ENCODE measurements around the gene IQSEC3. TPM values are rescaled to one million over a fixed set of nuclear protein-coding genes. Genes with fewer than 3 reads are reported as not detected.

The IQSEC3 gene
- polyA plus RNA-seq, 1 donor from 2014 or later: 2.4 TPM

DNA sequence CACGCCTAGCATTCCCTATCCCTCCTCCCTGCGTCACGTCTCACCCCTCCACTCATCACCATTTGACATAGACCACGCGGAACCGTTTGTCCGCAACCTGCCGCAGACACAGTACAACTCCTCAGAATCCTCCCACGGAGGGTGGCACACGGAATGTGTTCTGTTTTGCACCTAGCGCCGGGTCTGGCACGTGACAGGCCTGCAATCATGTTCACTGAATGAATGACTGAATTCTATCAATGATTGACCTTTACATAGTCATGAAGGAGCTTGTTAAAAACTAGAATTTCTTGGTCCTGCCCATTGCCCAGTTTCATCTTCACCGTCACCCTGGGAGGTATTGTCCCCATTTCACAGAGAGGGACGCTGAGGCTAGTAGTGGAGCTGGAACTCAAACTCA is 142.7 kb downstream of the IQSEC3 start:
- Histone ChIP-seq H3K9ac (ENCODE audit: low read length) (no peak overlapping the region), H3K36me3 (ENCODE audit: insufficient read depth, low read length) (no peaks in the 10 kb centered on the region), H4K20me1 (ENCODE audit: insufficient read depth) (no peaks in the 10 kb centered on the region), H3F3A (ENCODE audit: insufficient read depth, low read length, poor library complexity, severe bottlenecking) (no peaks in the 10 kb centered on the region), H3K4me2 (ENCODE audit: low read length) (no peak overlapping the region), H3K79me2 (replicated peaks; ENCODE audit: insufficient read depth, low read length) (no peaks in the 10 kb centered on the region), H3K9me2 (ENCODE audit: insufficient read depth, low read length) (no peaks in the 10 kb centered on the region), H2AFZ (ENCODE audit: low read depth, low read length) (no peak overlapping the region), H3K4me3 (ENCODE audit: low read length) (no peak overlapping the region), H3K9me3 (ENCODE audit: low read length) (no peaks in the 10 kb centered on the region), H3K27ac (ENCODE audit: low read length) (no peak overlapping the region), H3K27me3 (ENCODE audit: insufficient read depth, low read depth, low read length) (peaks cover 5% of the 10 kb centered on the region)
- TF ChIP-seq TAF1 (IDR thresholded peaks at IDR 0.05; ENCODE audit: low read depth) (no peak), MXI1 (conservative IDR thresholded peaks at IDR 0.05; ENCODE audit: poor library complexity, severe bottlenecking) (no peak), SMC3 (conservative IDR thresholded peaks at IDR 0.05; ENCODE audit: poor library complexity) (no peak), POLR2AphosphoS5 (IDR thresholded peaks at IDR 0.05) (no peak)
- TF ChIP-seq, protein P1, sequence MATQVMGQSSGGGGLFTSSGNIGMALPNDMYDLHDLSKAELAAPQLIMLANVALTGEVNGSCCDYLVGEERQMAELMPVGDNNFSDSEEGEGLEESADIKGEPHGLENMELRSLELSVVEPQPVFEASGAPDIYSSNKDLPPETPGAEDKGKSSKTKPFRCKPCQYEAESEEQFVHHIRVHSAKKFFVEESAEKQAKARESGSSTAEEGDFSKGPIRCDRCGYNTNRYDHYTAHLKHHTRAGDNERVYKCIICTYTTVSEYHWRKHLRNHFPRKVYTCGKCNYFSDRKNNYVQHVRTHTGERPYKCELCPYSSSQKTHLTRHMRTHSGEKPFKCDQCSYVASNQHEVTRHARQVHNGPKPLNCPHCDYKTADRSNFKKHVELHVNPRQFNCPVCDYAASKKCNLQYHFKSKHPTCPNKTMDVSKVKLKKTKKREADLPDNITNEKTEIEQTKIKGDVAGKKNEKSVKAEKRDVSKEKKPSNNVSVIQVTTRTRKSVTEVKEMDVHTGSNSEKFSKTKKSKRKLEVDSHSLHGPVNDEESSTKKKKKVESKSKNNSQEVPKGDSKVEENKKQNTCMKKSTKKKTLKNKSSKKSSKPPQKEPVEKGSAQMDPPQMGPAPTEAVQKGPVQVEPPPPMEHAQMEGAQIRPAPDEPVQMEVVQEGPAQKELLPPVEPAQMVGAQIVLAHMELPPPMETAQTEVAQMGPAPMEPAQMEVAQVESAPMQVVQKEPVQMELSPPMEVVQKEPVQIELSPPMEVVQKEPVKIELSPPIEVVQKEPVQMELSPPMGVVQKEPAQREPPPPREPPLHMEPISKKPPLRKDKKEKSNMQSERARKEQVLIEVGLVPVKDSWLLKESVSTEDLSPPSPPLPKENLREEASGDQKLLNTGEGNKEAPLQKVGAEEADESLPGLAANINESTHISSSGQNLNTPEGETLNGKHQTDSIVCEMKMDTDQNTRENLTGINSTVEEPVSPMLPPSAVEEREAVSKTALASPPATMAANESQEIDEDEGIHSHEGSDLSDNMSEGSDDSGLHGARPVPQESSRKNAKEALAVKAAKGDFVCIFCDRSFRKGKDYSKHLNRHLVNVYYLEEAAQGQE (IDR thresholded peaks at IDR 0.05; ENCODE audit: borderline replicate concordance): no peak

DNA sequence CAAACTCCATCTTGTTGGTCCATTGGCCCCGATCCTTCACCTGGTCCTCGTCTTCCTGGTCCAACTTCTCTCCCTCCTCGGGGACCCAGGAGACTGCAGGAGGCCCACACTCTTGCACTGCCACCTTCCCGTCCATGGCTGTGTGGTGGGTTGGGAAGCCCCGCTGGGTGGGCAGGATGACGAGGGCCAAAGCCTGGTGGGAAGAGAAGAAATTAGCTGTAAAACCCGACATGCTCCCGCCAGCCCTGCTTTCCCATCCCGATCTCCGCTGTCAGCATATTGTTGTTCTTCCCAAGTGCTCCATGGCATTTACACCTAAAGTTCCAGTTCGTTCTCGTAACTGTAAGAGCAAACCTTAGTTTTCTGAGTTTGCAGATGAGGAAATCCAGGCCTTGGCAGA is 143.3 kb downstream of the IQSEC3 start:
- H3K9me2 ChIP-seq (ENCODE audit: insufficient read depth, low read length): no peaks in the 10 kb centered on the region

More for the DNA sequence above, 143.3 kb downstream of the IQSEC3 start:
- Histone ChIP-seq H3K27me3 (ENCODE audit: insufficient read depth, low read depth, low read length) (no peaks in the 10 kb centered on the region), H3K4me2 (ENCODE audit: low read length) (no peak overlapping the region), H3K4me3 (ENCODE audit: low read length) (no peak overlapping the region), H3K79me2 (replicated peaks; ENCODE audit: insufficient read depth, low read length) (no peaks in the 10 kb centered on the region), H3F3A (ENCODE audit: insufficient read depth, low read length, poor library complexity, severe bottlenecking) (no peaks in the 10 kb centered on the region), H2AFZ (ENCODE audit: low read depth, low read length) (no peak overlapping the region), H3K9ac (ENCODE audit: low read length) (no peak overlapping the region), H3K9me3 (ENCODE audit: low read length) (no peaks in the 10 kb centered on the region), H4K20me1 (ENCODE audit: insufficient read depth) (no peaks in the 10 kb centered on the region), H3K27ac (ENCODE audit: low read length) (no peak overlapping the region), H3K36me3 (ENCODE audit: insufficient read depth, low read length) (no peaks in the 10 kb centered on the region)
- no peak for TF ChIP-seq EZH2 (IDR thresholded peaks at IDR 0.05; ENCODE audit: borderline replicate concordance, insufficient read depth, low read length, poor library complexity, severe bottlenecking)
- TF ChIP-seq RAD21 (conservative IDR thresholded peaks at IDR 0.05): no peak
- no peak for TF ChIP-seq EP300 (conservative IDR thresholded peaks at IDR 0.05; ENCODE audit: poor library complexity, severe bottlenecking)
- TF ChIP-seq, protein P1 (IDR thresholded peaks at IDR 0.05; ENCODE audit: borderline replicate concordance): no peak
- no peak for TF ChIP-seq TAF1 (IDR thresholded peaks at IDR 0.05; ENCODE audit: low read depth)
- TF ChIP-seq POLR2AphosphoS5 (IDR thresholded peaks at IDR 0.05): no peak
- TF ChIP-seq, protein P2, sequence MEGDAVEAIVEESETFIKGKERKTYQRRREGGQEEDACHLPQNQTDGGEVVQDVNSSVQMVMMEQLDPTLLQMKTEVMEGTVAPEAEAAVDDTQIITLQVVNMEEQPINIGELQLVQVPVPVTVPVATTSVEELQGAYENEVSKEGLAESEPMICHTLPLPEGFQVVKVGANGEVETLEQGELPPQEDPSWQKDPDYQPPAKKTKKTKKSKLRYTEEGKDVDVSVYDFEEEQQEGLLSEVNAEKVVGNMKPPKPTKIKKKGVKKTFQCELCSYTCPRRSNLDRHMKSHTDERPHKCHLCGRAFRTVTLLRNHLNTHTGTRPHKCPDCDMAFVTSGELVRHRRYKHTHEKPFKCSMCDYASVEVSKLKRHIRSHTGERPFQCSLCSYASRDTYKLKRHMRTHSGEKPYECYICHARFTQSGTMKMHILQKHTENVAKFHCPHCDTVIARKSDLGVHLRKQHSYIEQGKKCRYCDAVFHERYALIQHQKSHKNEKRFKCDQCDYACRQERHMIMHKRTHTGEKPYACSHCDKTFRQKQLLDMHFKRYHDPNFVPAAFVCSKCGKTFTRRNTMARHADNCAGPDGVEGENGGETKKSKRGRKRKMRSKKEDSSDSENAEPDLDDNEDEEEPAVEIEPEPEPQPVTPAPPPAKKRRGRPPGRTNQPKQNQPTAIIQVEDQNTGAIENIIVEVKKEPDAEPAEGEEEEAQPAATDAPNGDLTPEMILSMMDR (IDR thresholded peaks at IDR 0.05; ENCODE audit: poor library complexity, severe bottlenecking): no peak
- no peak for TF ChIP-seq MXI1 (conservative IDR thresholded peaks at IDR 0.05; ENCODE audit: poor library complexity, severe bottlenecking)
- TF ChIP-seq SMC3 (conservative IDR thresholded peaks at IDR 0.05; ENCODE audit: poor library complexity): no peak

All from neural cell (in vitro differentiated cells).